B cell (primary cell): ENCODE data around the gene COPS8.

Experiments used
- CTCF ChIP-seq: fragments of 200-600 bp; IDR thresholded peaks from one replicate; pipeline ENCODE4 v1.8.0; 2022; ENCODE audit warnings: antibody characterized with exemption, mild to moderate bottlenecking
- EZH2 ChIP-seq: IDR thresholded peaks from 2 replicates; pipeline ENCODE4 v1.6.1; 2012; ENCODE audit warnings: borderline replicate concordance, low read depth, mild to moderate bottlenecking, moderate library complexity, low read length; ENCODE audit not compliant: insufficient read depth, poor library complexity, severe bottlenecking

DNA sequence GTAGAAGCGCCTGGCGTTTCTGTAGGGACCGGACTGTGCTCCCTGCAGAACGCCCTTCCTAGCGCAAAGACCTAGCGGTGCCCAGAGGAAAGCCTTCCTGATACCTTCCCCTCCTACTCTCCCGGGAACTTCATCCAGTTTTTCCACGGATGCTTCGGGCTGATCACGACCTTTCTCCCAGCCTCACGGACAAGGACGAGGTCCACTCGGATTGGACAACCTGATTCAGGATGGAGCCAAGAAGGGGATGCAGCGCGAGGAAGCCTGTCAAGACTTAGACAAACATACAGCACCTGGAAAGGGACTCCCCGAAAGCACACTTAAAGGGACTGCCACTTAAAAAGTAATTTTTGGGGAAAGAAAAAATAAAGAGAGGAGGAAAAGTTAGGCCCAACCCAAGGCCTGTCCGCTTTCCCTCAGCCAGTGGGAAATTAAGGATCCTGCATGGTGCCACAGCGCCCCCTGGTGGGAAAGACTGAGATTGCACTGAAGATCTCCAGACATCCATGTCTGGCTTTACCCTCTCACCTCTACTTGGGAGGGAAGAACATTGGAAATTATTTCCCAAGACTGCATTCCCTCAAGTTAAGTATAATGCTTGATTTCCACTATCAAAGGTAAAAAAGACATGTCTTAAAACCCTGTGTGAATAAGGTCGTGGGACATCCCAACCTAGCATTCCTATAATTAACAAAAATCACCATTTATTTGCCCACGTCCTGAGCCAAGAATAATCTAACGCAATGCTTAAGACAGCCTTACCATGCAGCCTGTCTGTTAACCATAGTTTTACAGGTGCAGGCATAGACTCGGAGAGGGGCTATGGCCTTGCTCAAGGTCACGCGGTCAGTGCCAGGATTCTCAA lies 13.4 kb upstream of the COPS8 start:
- TF ChIP-seq CTCF (peak; percentile 99), EZH2 (no peak)
